Measurements from ENCODE around the gene DYNLRB1.
"Not testable (repeated sequence)": the region's sequence is repeated elsewhere in the genome, so short reads cannot be mapped to it uniquely, and the experiment has no call there.

The DYNLRB1 gene

DNA sequence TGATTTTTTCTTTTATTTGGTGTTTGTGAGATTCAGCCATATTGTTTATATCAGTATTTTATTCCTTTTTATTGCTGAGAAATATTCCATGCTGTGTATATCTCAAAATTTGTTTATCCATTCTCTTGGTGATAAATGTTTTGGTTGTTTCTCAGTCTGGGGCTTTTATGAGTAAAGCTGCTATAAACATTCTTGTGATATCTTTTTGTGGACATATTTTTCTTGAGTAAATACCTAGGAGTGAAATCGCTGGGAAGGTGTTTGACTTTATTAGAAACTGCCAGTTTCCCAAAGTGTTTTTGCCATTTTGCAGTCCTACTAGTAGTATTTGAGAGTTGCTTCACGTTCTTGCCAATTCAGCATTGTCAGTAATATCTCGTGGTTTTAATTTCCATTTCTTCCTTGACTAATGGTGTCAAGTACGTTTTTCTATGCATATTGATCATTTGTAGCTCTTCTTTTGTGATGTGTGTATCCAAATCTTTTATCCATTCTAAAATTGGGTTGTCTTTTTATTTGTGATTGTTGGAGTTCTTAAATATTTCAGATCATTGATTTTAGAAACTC, 31.1 kb upstream of the DYNLRB1 start:
- TF ChIP-seq, protein P1, sequence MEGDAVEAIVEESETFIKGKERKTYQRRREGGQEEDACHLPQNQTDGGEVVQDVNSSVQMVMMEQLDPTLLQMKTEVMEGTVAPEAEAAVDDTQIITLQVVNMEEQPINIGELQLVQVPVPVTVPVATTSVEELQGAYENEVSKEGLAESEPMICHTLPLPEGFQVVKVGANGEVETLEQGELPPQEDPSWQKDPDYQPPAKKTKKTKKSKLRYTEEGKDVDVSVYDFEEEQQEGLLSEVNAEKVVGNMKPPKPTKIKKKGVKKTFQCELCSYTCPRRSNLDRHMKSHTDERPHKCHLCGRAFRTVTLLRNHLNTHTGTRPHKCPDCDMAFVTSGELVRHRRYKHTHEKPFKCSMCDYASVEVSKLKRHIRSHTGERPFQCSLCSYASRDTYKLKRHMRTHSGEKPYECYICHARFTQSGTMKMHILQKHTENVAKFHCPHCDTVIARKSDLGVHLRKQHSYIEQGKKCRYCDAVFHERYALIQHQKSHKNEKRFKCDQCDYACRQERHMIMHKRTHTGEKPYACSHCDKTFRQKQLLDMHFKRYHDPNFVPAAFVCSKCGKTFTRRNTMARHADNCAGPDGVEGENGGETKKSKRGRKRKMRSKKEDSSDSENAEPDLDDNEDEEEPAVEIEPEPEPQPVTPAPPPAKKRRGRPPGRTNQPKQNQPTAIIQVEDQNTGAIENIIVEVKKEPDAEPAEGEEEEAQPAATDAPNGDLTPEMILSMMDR (IDR thresholded peaks at IDR 0.05; ENCODE audit: low read depth, low read length) = no peak
- no peak overlapping the region for H3K4me3 ChIP-seq (ENCODE audit: low read depth, low read length)

DNA sequence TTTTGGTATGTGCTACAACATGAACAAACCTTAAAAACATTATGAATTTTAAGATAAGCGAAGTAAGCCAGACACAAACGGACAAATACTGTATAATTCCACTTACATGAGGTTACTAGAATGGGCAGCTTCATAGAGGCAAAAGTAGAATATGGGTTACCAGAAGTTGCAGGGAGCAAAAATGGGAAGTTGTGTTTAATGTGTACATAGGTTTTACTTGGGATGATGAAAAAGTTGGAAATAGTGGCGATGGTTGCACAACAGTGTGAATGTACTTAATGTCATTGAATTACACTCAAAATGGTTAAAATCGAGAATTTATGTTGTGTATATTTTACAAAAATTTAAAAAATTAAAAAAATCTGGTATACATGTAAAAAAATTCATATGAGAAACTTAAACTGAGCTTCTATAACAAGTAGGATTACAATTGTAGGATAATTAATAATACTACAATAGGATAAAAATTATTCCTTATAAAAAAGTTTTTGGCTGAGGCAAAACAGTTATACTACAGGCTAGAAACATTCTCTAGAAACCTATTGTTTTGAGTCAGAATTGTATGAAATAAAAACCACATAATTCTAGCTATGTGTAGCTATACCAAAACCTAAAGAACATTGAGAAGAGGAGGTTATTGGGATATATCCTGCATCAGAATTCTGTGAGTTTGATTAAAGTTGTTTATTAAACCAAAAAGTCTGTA, 24.8 kb upstream of the DYNLRB1 start:
- H3K4me3 ChIP-seq (ENCODE audit: low read depth, low read length) = no peak overlapping the region
- TF ChIP-seq, protein P1 (IDR thresholded peaks at IDR 0.05; ENCODE audit: low read depth, low read length) = no peak

DNA sequence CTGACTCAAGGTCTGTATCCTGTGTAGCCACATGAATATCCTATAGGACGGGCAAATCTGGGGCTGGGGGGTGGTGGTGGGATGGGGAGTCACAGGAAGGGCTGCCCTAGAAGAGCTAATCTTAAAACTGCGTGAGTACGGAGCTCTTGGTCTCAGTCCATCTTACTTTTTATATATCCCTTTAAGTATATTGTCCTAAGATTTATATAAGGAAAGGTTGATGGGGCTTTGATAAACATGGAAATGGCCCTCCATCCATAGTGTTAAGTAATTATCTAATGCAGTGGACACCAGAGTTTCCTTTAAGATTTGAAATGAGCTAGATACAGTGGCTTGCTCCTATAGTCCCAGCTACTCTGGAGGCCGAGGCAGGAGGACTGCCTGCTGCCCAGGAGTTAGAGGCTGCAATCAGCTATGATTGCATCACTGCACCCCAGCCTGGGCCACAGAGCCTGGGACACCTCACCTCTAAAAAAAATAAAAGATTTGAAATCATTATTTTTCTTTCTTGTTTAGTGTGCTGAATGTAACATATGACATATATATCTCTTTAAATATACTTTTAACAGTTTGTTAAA, 24.2 kb upstream of the DYNLRB1 start:
- no peak overlapping the region for H3K4me3 ChIP-seq (ENCODE audit: low read depth, low read length)
- TF ChIP-seq, protein P1 (IDR thresholded peaks at IDR 0.05; ENCODE audit: low read depth, low read length) = no peak

DNA sequence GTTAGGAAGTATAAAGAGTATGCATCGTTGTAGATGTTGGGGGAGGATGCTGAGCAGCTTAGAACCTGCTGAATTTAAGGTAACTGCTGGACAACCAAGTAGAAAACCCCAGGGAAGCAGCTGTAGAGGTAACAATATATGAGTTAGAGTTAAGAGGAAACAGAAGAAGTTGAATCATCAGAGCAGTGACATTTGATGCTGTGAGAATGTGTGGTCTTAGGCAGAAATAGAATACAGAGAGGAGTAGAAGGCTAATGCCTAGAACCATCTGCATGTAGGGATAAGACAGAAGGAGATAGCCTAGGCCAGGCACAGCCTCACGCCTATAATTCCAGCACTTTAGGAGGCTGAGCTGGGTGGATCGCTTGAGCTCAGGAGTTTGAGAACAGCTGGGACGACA, 22.6 kb upstream of the DYNLRB1 start:
- TF ChIP-seq, protein P1 (IDR thresholded peaks at IDR 0.05; ENCODE audit: low read depth, low read length) = no peak
- H3K4me3 ChIP-seq (ENCODE audit: low read depth, low read length) = no peak overlapping the region

DNA sequence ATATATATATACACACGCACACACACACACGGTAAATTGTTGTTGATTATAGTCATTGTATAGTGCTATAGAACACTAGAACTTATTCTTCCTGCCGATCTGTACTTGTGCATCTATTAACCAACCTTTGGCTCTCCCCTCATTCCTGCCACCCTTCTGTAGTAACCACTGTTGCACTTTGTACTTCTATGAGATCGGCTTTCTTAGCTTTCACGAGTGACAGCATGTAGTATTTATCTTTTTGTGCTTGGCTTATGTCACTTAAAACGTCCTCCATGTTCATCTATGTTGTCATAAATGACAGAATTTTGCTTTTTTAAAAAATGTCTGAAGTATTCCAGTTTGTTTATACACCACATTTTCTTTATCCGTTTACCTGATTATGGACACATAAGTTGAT, 20.9 kb upstream of the DYNLRB1 start:
- TF ChIP-seq, protein P1 (IDR thresholded peaks at IDR 0.05; ENCODE audit: low read depth, low read length) = no peak
- H3K4me3 ChIP-seq (ENCODE audit: low read depth, low read length) = no peak overlapping the region

DNA sequence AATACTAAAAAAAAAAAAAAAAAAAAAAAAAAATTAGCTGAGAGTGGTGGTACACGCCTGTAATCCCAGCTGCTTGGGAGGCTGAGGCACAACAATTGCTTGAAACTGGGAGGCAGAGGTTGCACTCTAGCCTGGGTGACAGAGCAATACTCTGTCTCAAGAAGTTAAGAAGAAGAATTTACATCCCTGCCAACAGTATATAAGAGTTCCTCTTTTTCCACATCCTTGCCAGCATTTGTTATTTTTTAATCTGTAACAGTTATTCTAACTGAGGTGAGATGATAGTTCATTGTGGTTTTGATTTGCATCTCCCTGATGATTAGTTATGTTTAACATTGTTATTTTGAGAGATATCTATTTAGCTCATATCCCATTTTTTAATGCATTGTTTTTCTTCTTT, 20.3 kb upstream of the DYNLRB1 start:
- TF ChIP-seq, protein P1 (IDR thresholded peaks at IDR 0.05; ENCODE audit: low read depth, low read length) = no peak
- no peak overlapping the region for H3K4me3 ChIP-seq (ENCODE audit: low read depth, low read length)

DNA sequence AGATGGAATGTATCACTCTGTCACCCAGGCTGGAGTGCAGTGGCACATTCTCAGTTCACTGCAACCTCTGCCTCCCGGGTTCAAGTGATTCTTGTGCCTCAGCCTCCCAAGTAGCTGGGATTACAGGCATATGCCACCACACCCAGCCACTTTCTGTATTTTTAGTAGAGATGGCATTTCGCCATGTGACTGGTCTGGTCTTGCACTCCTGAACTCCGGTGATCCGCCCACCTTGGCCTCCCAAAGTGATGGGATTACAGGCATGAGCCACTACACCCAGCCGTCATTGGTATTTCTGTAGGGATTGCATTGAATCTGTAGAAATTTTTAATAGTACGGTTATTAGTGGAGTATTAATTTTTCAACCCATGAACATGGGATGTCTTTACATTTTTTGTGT, 18.6 kb upstream of the DYNLRB1 start:
- H3K4me3 ChIP-seq (ENCODE audit: low read depth, low read length) = not testable (repeated sequence)
